ENCODE measurements around the gene ADAM15.

Gene ADAM15

DNA sequence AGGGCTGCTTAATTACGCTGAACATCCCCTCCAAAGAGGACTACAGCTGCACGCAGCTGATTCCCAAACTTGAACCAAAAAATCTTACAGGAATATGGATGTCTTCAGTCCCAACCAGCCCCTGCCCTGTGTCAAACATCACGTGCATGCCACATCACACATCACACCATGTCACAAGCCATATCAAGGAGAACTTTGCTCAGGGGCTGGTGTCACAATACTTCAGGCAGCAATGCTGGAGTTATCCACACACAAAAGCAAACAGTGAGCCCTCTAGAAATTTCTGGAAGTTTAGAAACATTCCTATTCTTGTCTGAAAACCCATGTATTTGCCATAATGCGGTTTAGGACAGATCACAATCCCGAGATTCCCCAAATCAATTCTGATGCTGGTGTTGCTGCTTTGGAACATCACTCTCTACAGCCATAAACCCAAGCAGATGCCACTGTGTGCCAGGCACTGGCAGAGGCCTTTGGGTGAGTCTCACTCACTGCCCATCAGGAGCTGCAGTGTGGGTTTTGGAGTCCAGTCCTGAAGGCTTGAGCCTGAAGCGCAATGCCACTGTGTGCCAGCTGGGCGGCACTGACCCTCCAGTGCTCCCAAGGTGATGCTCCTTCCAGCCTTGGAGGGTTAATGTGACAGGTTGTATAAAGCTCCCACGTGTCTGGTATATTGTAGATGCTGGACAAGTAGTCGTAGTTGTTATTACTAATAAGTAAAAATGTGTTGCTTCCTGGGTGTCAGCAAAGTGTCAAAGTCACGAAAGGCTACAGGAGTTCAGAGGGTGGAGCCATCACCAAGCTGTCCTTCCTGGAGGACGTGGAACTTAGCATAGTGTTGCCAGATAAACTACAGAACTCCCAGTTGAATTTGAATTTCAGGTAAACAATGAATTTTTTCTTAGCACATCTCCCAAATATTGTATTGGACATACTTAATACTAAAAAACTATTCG, 56.5 kb downstream of the ADAM15 start:
- in situ Hi-C loops (cut with MboI; ENCODE audit: low sequenced_read_pairs), result no loop called here

DNA sequence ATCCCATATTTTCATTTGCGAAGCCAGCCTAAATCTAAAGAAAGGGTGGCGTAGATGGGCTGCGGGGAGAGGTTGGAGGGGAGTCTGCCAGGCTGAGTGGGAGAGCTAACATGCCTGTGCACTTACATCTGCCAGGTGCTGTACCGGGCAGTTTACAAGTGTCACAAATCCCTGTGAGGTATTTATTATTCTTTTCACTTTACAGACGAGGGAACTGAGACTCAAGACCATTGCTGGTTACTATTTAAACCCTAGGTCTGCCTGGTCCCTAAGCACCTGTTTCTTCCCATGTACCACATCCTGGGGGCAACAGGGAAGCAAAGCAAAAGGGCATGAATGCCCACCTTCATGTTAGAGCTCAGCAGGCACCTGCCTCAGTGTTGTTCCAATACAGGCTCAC, 57.2 kb downstream of the ADAM15 start:
- in situ Hi-C loops (cut with MboI; ENCODE audit: low sequenced_read_pairs), result no loop called here

DNA sequence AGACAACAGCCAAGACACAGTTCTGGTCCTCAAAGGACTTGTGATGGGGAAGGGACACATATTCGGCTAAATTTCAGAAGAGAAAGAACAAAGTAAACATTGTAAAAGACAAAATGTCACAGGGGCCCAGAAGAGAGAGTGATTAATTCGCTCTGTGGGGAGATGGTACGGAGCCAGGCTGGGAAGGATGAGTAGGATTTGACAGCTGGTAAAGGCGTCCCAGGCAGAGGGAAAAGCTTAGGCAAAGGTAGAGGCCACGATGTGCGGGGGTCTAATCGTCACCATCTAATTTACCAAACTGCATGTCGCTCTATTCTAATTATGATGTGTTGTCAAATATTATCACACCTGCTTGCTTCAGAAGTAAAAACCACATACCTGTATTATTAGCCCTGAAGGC, 59.3 kb downstream of the ADAM15 start:
- in situ Hi-C loops (cut with MboI; ENCODE audit: low sequenced_read_pairs), result no loop called here

DNA sequence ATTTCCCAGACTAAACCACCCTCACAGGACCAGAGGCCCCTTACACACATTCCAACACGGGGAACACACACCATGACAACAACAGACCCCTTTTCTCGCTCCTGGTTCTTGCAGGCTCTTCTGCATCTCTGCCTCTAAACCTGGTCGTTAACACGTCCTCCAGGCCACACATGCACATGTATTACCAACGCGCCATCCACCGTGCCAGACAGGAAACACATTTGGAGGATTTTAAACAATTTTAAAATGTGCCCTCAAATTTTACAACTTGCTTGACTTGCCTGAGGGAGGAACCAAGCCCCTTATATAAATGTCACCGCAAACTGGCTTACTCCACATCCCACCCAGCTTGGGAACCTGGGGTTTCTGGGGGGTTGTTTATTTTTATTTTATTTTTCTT, 59.7 kb downstream of the ADAM15 start:
- in situ Hi-C loops (cut with MboI; ENCODE audit: low sequenced_read_pairs), result no loop called here

Data from HL-60/S4 (cell line).